GM06990 (cell line): Measurements from ENCODE around the gene GRK3.
"Not testable (repeated sequence)": the region's sequence is repeated elsewhere in the genome, so short reads cannot be mapped to it uniquely, and the experiment has no call there.

ENCODE experiments used
- DNase-seq: peaks from one replicate; pipeline ENCODE4 v3.0.0-alpha.2; 2011; ENCODE audit not compliant: insufficient read length; ENCODE audit errors: extremely low read depth
- H3K27me3 ChIP-seq: replicated peaks from 2 replicates; pipeline ENCODE4 v1.6.0; 2011; ENCODE audit warnings: low read length; ENCODE audit not compliant: control insufficient read depth, insufficient read depth
- H3K36me3 ChIP-seq: 2 replicates; pipeline ENCODE4 v1.5.1; 2011; ENCODE audit warnings: low read length; ENCODE audit not compliant: control insufficient read depth, insufficient read depth
- H3K4me3 ChIP-seq: replicated peaks from 2 replicates; pipeline ENCODE4 v1.5.1; 2011; ENCODE audit warnings: low read depth, mild to moderate bottlenecking, control low read depth, low read length
- CTCF ChIP-seq: IDR thresholded peaks from 2 replicates; pipeline ENCODE4 v1.5.1; 2011; ENCODE audit warnings: low read length, control low read depth, mild to moderate bottlenecking, inconsistent platforms; ENCODE audit not compliant: insufficient read depth, poor library complexity, severe bottlenecking

GRK3 gene

GRCh38 chr22:25574736-25575135 is 10.3 kb downstream of the GRK3 start:
- H3K36me3 ChIP-seq, result 0 out of 2 replicates have a peak, but pooled peaks cover 2% of the 10 kb centered on the region
- H3K27me3 ChIP-seq, result no peaks in the 10 kb centered on the region
- no peak overlapping the region for H3K4me3 ChIP-seq
- TF ChIP-seq CTCF, result no peak
- DNase-seq, result no peak

- not testable (repeated sequence) for H3K4me3 ChIP-seq, H3K27me3 ChIP-seq, H3K36me3 ChIP-seq, DNase-seq
Measured at GRCh38 chr22:25575674-25576392, 11.4 kb downstream of the GRK3 start.

- not testable (repeated sequence) for H3K36me3 ChIP-seq, H3K4me3 ChIP-seq, H3K27me3 ChIP-seq, DNase-seq
Measured at GRCh38 chr22:25581452-25581851, 17.0 kb downstream of the GRK3 start.

- Histone ChIP-seq H3K27me3 (no peaks in the 10 kb centered on the region), H3K36me3 (0 out of 2 replicates have a peak, but pooled peaks cover 2% of the 10 kb centered on the region), H3K4me3 (no peak overlapping the region)
- TF ChIP-seq CTCF, result no peak
- no peak for DNase-seq
Measured at GRCh38 chr22:25582946-25583345, 18.5 kb downstream of the GRK3 start.

GRCh38 chr22:25584993-25585392 is 20.5 kb downstream of the GRK3 start:
- not testable (repeated sequence) for H3K27me3 ChIP-seq, H3K4me3 ChIP-seq, DNase-seq, H3K36me3 ChIP-seq

GRCh38 chr22:25589664-25590063 is 25.2 kb downstream of the GRK3 start:
- not testable (repeated sequence) for H3K27me3 ChIP-seq, H3K4me3 ChIP-seq, H3K36me3 ChIP-seq, DNase-seq

GRCh38 chr22:25593323-25593722 is 28.8 kb downstream of the GRK3 start:
- not testable (repeated sequence) for H3K36me3 ChIP-seq, H3K4me3 ChIP-seq, H3K27me3 ChIP-seq, DNase-seq

- no peaks in the 10 kb centered on the region for H3K36me3 ChIP-seq
- DNase-seq, result no peak
- no peak overlapping the region for H3K4me3 ChIP-seq
- H3K27me3 ChIP-seq, result no peaks in the 10 kb centered on the region
- TF ChIP-seq CTCF, result no peak
Measured at GRCh38 chr22:25598609-25599008, 34.1 kb downstream of the GRK3 start.
